Measurements from ENCODE around the gene BCHE.

DNA sequence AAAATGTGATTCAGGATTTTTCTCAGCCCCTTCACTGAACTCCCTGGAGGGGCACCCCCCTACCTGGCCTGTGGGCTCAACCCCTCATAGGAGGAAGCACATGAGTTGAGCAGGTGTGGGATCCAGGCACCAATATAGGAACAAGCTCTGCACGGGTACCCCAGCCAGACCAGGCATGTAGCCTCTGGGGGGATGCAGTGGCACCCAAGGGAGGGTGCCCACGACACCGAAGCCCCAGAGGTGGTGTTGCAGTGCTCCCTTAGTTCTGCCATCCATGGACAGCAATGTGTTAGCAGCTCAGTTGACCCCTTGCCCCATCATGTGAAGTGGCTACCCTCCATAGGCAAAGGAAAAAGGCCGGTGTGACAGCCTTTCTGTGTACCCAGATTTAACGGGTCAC is 30.9 kb upstream of the BCHE start:
- TF ChIP-seq EZH2 (IDR thresholded peaks at IDR 0.05) (no peak), POLR2AphosphoS5 (IDR thresholded peaks at IDR 0.05; ENCODE audit: borderline replicate concordance, low read depth, low read length) (no peak)

Measured in SK-N-MC (cell line).